Testis (tissue), 2 donors: ENCODE data around the gene TNRC6C.

ENCODE experiments used
- POLR2A ChIP-seq: fragments of 450-650 bp; IDR thresholded peaks from one replicate; pipeline ENCODE4 v1.6.1; 2017; ENCODE audit warnings: antibody characterized with exemption, mild to moderate bottlenecking, moderate library complexity
- TF ChIP-seq, protein P1 (sequence below), 3 experiments: fragments of 450-650 bp in 2 of 3; fragments of 200-600 bp in 1 of 3; sonication (generic) in 1 of 3; IDR thresholded peaks; one replicate each; pipeline ENCODE4 v1.5.1; 2016 to 2019; ENCODE audit warnings: antibody characterized with exemption in 3 of 3, mild to moderate bottlenecking in 2 of 3, moderate library complexity in 1 of 3

DNA sequence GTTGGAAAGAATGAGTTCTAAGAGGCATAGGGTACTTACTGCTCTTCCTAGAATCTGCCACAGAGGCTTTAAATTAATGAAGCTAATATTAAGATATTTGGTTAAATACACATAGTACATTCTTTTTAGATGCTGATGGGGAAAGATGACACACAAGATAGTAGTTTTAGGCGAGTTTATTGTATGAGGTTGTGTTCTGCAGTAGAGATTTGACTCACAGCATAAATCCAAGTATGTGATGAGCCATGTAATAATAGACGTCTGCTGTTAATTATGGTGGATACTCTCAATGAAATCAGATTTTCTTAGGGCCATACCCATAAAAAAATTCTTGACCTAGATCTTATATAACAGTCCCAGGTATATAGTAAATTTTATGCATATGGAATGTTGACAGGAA, 8.0 kb downstream of the TNRC6C start:
- TF ChIP-seq, protein P1, sequence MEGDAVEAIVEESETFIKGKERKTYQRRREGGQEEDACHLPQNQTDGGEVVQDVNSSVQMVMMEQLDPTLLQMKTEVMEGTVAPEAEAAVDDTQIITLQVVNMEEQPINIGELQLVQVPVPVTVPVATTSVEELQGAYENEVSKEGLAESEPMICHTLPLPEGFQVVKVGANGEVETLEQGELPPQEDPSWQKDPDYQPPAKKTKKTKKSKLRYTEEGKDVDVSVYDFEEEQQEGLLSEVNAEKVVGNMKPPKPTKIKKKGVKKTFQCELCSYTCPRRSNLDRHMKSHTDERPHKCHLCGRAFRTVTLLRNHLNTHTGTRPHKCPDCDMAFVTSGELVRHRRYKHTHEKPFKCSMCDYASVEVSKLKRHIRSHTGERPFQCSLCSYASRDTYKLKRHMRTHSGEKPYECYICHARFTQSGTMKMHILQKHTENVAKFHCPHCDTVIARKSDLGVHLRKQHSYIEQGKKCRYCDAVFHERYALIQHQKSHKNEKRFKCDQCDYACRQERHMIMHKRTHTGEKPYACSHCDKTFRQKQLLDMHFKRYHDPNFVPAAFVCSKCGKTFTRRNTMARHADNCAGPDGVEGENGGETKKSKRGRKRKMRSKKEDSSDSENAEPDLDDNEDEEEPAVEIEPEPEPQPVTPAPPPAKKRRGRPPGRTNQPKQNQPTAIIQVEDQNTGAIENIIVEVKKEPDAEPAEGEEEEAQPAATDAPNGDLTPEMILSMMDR (IDR thresholded peaks at IDR 0.05), result no peak
- no peak for TF ChIP-seq POLR2A
